Esophagus squamous epithelium (tissue), 4 donors: Measurements from ENCODE around the gene APOC3.

ENCODE experiments used
- POLR2A ChIP-seq, 4 donors: fragments of 450-650 bp; IDR thresholded peaks; one replicate each; pipeline ENCODE4 v1.6.1; 2017; ENCODE audit warnings: antibody characterized with exemption in 4 of 4, mild to moderate bottlenecking in 4 of 4, moderate library complexity in 3 of 4
- TF ChIP-seq, protein P1 (sequence below), 6 experiments: fragments of 450-650 bp in 4 of 6; fragments of 200-600 bp in 2 of 6; sonication (generic) in 2 of 6; IDR thresholded peaks; one replicate each; pipeline ENCODE4 v1.5.1; 2016 to 2019; ENCODE audit warnings: antibody characterized with exemption in 6 of 6, mild to moderate bottlenecking in 4 of 6, moderate library complexity in 4 of 6

DNA sequence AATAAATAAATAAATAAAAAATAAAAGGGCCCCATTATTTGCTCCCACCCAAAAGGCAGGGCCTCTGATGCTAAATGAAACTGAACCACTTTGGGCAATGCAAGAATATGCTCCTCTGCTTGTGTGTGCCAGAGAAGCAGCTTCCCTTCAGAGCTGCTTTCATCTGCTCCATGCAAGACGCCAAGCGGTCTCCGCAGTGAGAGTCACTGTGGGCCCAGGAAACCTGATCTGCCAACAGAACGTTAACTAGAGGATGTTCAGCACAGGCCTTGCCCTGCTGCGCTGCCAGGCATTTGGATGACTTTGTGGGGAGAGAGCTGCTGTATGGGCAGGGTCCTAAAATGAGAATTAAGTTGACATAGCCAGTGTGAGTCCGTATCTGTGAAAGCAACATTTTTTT lies 51.4 kb downstream of the APOC3 start:
- TF ChIP-seq, protein P1, sequence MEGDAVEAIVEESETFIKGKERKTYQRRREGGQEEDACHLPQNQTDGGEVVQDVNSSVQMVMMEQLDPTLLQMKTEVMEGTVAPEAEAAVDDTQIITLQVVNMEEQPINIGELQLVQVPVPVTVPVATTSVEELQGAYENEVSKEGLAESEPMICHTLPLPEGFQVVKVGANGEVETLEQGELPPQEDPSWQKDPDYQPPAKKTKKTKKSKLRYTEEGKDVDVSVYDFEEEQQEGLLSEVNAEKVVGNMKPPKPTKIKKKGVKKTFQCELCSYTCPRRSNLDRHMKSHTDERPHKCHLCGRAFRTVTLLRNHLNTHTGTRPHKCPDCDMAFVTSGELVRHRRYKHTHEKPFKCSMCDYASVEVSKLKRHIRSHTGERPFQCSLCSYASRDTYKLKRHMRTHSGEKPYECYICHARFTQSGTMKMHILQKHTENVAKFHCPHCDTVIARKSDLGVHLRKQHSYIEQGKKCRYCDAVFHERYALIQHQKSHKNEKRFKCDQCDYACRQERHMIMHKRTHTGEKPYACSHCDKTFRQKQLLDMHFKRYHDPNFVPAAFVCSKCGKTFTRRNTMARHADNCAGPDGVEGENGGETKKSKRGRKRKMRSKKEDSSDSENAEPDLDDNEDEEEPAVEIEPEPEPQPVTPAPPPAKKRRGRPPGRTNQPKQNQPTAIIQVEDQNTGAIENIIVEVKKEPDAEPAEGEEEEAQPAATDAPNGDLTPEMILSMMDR (IDR thresholded peaks at IDR 0.05) = no peak
- TF ChIP-seq POLR2A (IDR thresholded peaks at IDR 0.05) = no peak
